H9 (cell line): ENCODE results near the gene DNAJC9. TPM values are rescaled to one million over a fixed set of nuclear protein-coding genes. Genes with fewer than 3 reads are reported as not detected.

Experiments
- DNase-seq: peaks from one replicate; pipeline ENCODE4 v3.0.0-alpha.2; 2017
- H2AFZ ChIP-seq: one replicate; pipeline ENCODE4 v1.6.1; 2013; ENCODE audit warnings: mild to moderate bottlenecking, low read length, control low read depth, moderate library complexity
- H2AK5ac ChIP-seq: 2 replicates; pipeline ENCODE4 v1.6.1; 2013; ENCODE audit warnings: low read length, control low read depth, mixed read lengths; ENCODE audit not compliant: insufficient read length
- H2BK120ac ChIP-seq: one replicate; pipeline ENCODE4 v1.6.1; 2013; ENCODE audit warnings: low read depth, mild to moderate bottlenecking, low read length, control low read depth, inconsistent platforms; ENCODE audit not compliant: poor library complexity, severe bottlenecking
- H2BK12ac ChIP-seq: 2 replicates; pipeline ENCODE4 v1.6.1; 2013; ENCODE audit warnings: low read length, control low read depth, mixed read lengths, low read depth; ENCODE audit not compliant: insufficient read length
- H2BK15ac ChIP-seq: 2 replicates; pipeline ENCODE4 v1.6.1; 2013; ENCODE audit warnings: low read depth, low read length, control low read depth
- H2BK20ac ChIP-seq: one replicate; pipeline ENCODE4 v1.6.1; 2013; ENCODE audit warnings: low read depth, mild to moderate bottlenecking, low read length, control low read depth, inconsistent platforms; ENCODE audit not compliant: poor library complexity, severe bottlenecking
- H2BK5ac ChIP-seq: 2 replicates; pipeline ENCODE4 v1.6.1; 2013; ENCODE audit warnings: low read length, control low read depth, mixed read lengths; ENCODE audit not compliant: insufficient read length
- H3K14ac ChIP-seq: 2 replicates; pipeline ENCODE4 v1.6.1; 2013; ENCODE audit warnings: low read length, control low read depth; ENCODE audit not compliant: insufficient read depth
- H3K18ac ChIP-seq: 2 replicates; pipeline ENCODE4 v1.6.1; 2013; ENCODE audit warnings: low read depth, mild to moderate bottlenecking, mixed read lengths, low read length, control low read depth; ENCODE audit not compliant: insufficient read length
- H3K23ac ChIP-seq: 2 replicates; pipeline ENCODE4 v1.6.1; 2013; ENCODE audit warnings: low read length, control low read depth, mixed read lengths, low read depth; ENCODE audit not compliant: insufficient read length
- H3K23me2 ChIP-seq: 2 replicates; pipeline ENCODE4 v1.6.1; 2013; ENCODE audit warnings: low read depth, mild to moderate bottlenecking, mixed read lengths, low read length, control low read depth; ENCODE audit not compliant: insufficient read length, poor library complexity, severe bottlenecking
- H3K27ac ChIP-seq: 2 replicates; pipeline ENCODE4 v1.5.1; 2013; ENCODE audit warnings: low read length, control low read depth, mixed read lengths, low read depth; ENCODE audit not compliant: insufficient read length
- H3K27me3 ChIP-seq: 2 replicates; pipeline ENCODE4 v1.6.1; 2013; ENCODE audit warnings: low read length, control low read depth, inconsistent platforms; ENCODE audit not compliant: insufficient read depth
- H3K4ac ChIP-seq: 2 replicates; pipeline ENCODE4 v1.6.1; 2013; ENCODE audit warnings: low read depth, mild to moderate bottlenecking, control low read depth, inconsistent platforms, low read length, moderate library complexity
- H3K4me1 ChIP-seq: 2 replicates; pipeline ENCODE4 v1.6.1; 2013; ENCODE audit warnings: low read length, control low read depth, inconsistent platforms; ENCODE audit not compliant: insufficient read depth
- H3K4me2 ChIP-seq: 2 replicates; pipeline ENCODE4 v1.6.1; 2013; ENCODE audit warnings: low read length, control low read depth, mixed read lengths; ENCODE audit not compliant: insufficient read length, insufficient read depth
- H3K56ac ChIP-seq: 2 replicates; pipeline ENCODE4 v1.6.1; 2013; ENCODE audit warnings: low read depth, mild to moderate bottlenecking, mixed read lengths, low read length, control low read depth; ENCODE audit not compliant: insufficient read length
- H3K79me1 ChIP-seq: 2 replicates; pipeline ENCODE4 v1.6.1; 2013; ENCODE audit warnings: low read depth, mild to moderate bottlenecking, moderate library complexity, low read length, control low read depth, inconsistent platforms; ENCODE audit not compliant: insufficient read depth, poor library complexity, severe bottlenecking
- H3K79me2 ChIP-seq: 2 replicates; pipeline ENCODE4 v1.6.1; 2013; ENCODE audit warnings: low read length, control low read depth, inconsistent platforms; ENCODE audit not compliant: insufficient read depth
- H3K9ac ChIP-seq: 2 replicates; pipeline ENCODE4 v1.6.1; 2013; ENCODE audit warnings: low read length, control low read depth, mixed read lengths; ENCODE audit not compliant: insufficient read length; ENCODE audit errors: extremely low read depth
- H3K9me3 ChIP-seq: one replicate; pipeline ENCODE4 v1.6.1; 2013; ENCODE audit warnings: low read depth, low read length, inconsistent platforms; ENCODE audit not compliant: control insufficient read depth
- H3T11ph ChIP-seq: one replicate; pipeline ENCODE4 v1.6.1; 2013; ENCODE audit warnings: mild to moderate bottlenecking, low read length, control low read depth, inconsistent platforms
- H4K20me1 ChIP-seq: one replicate; pipeline ENCODE4 v1.6.1; 2013; ENCODE audit not compliant: control insufficient read depth, insufficient read length, insufficient read depth
- H4K5ac ChIP-seq: 2 replicates; pipeline ENCODE4 v1.6.1; 2013; ENCODE audit warnings: low read depth, mild to moderate bottlenecking, mixed read lengths, low read length, control low read depth; ENCODE audit not compliant: insufficient read length
- H4K8ac ChIP-seq: replicated peaks from 2 replicates; pipeline ENCODE4 v1.6.1; 2013; ENCODE audit warnings: low read length, control low read depth, mixed read lengths, low read depth; ENCODE audit not compliant: insufficient read length
- H4K91ac ChIP-seq: 2 replicates; pipeline ENCODE4 v1.6.1; 2013; ENCODE audit warnings: low read depth, mild to moderate bottlenecking, moderate library complexity, mixed read lengths, low read length, control low read depth; ENCODE audit not compliant: insufficient read length
- H3K27ac Mint-ChIP-seq, 3 experiments: 2 replicates in 2 of 3; 3 replicates in 1 of 3; pipeline ENCODE4 v1.8.0; 2020 to 2021; ENCODE audit warnings: mixed read lengths in 3 of 3, mild to moderate bottlenecking in 1 of 3, moderate library complexity in 1 of 3
- H3K27me3 Mint-ChIP-seq: 2 replicates; pipeline ENCODE4 v1.8.0; 2021; ENCODE audit warnings: low read depth, mild to moderate bottlenecking, moderate library complexity, mixed read lengths
- H3K36me3 Mint-ChIP-seq, 3 experiments: 2 replicates in 2 of 3; 3 replicates in 1 of 3; pipeline ENCODE4 v1.8.0; 2020 to 2021; ENCODE audit warnings: low read depth in 3 of 3, mixed read lengths in 3 of 3; ENCODE audit not compliant: insufficient read depth in 1 of 3
- H3K4me1 Mint-ChIP-seq, 2 experiments: 2 replicates each; pipeline ENCODE4 v1.8.0; 2020; ENCODE audit warnings: mixed read lengths in 2 of 2
- H3K4me3 Mint-ChIP-seq, 2 experiments: 2 replicates in 1 of 2; 3 replicates in 1 of 2; pipeline ENCODE4 v1.8.0; 2020 to 2021; ENCODE audit warnings: mild to moderate bottlenecking in 2 of 2, mixed read lengths in 2 of 2, moderate library complexity in 1 of 2
- H3K9me3 Mint-ChIP-seq, 2 experiments: 2 replicates in 1 of 2; 3 replicates in 1 of 2; pipeline ENCODE4 v1.8.0; 2020; ENCODE audit warnings: mild to moderate bottlenecking in 2 of 2, mixed read lengths in 2 of 2, moderate library complexity in 1 of 2
- CTCF ChIP-seq: fragments of 200-600 bp; sonication (generic); conservative IDR thresholded peaks from 3 replicates; pipeline ENCODE4 v1.8.0; 2021; ENCODE audit warnings: antibody characterized with exemption, mild to moderate bottlenecking
- WGBS: extraction: QIAGEN DNeasy Blood & Tissue Kit; methylation state at CpG from one replicate; pipeline ENCODE4 v1.1.7; 2013; ENCODE audit warnings: missing lambda C conversion rate, low lambda C conversion rate, mixed read lengths; ENCODE audit not compliant: insufficient read length; ENCODE audit errors: extremely low coverage; 5-methylcytosine and 5-hydroxymethylcytosine counted together
- total RNA-seq: library from RNA; stranded (reverse); gene quantifications from 2 replicates; pipeline ENCODE4 v1.2.1, GENCODE V29; 2021

The DNAJC9 gene
- total RNA-seq, 1 experiment from 2014 or later = 45.7 TPM

GRCh38 chr10:73262880-73263555, 16.0 kb upstream of the DNAJC9 start:
- Mint-ChIP-seq H3K36me3 (peaks cover 7% of the 10 kb centered on the region in 3 experiments; a peak in 6 of 7 replicates), H3K27ac (no peak overlapping the region)
- H3K79me1 ChIP-seq = no peaks in the 10 kb centered on the region

More at GRCh38 chr10:73262880-73263555, 16.0 kb upstream of the DNAJC9 start:
- H3K14ac ChIP-seq = no peak overlapping the region
- H3K18ac ChIP-seq = no peak overlapping the region
- H3K27me3 ChIP-seq = no peaks in the 10 kb centered on the region
- H3K56ac ChIP-seq = no peak overlapping the region
- no peaks in the 10 kb centered on the region for H3K4me1 Mint-ChIP-seq
- H3K4me3 Mint-ChIP-seq = no peak overlapping the region
- H3T11ph ChIP-seq = no peak overlapping the region
- H4K91ac ChIP-seq = no peak overlapping the region
- no CpG with 5 or more reads among the region's 5 CpGs for WGBS
- H3K4me1 ChIP-seq = no peaks in the 10 kb centered on the region
- no peak overlapping the region for H3K9ac ChIP-seq
- no peak overlapping the region for H3K27ac ChIP-seq
- H3K4ac ChIP-seq = no peak overlapping the region
- no peak overlapping the region for H2AFZ ChIP-seq
- H3K79me2 ChIP-seq = no peaks in the 10 kb centered on the region
- H3K23me2 ChIP-seq = no peaks in the 10 kb centered on the region
- no peak overlapping the region for H4K5ac ChIP-seq
- no peak overlapping the region for H2BK5ac ChIP-seq
- no peak overlapping the region for H2AK5ac ChIP-seq
- no peak overlapping the region for H3K4me2 ChIP-seq
- H4K8ac ChIP-seq = no peak overlapping the region
- no peaks in the 10 kb centered on the region for H3K9me3 ChIP-seq
- no peak overlapping the region for H2BK120ac ChIP-seq
- H2BK12ac ChIP-seq = no peak overlapping the region
- no peak for DNase-seq
- no peaks in the 10 kb centered on the region for H4K20me1 ChIP-seq
- H3K27me3 Mint-ChIP-seq = no peaks in the 10 kb centered on the region
- no peak overlapping the region for H3K23ac ChIP-seq
- H2BK15ac ChIP-seq = no peak overlapping the region
- H3K9me3 Mint-ChIP-seq = peaks cover 14 to 23% of the 10 kb centered on the region in 2 experiments
- no peak for TF ChIP-seq CTCF
- no peak overlapping the region for H2BK20ac ChIP-seq
